ENCODE measurements around the gene FAM162A. TPM values are rescaled to one million over a fixed set of nuclear protein-coding genes. Genes with fewer than 3 reads are reported as not detected.

The FAM162A gene
- total RNA-seq, 1 donor from 2014 or later: 52.5 TPM

- Mint-ChIP-seq H3K9me3 (ENCODE audit: low read depth) (no peaks in the 10 kb centered on the region), H3K4me3 (ENCODE audit: low read depth) (no peak overlapping the region), H3K36me3 (ENCODE audit: insufficient read depth) (no peaks in the 10 kb centered on the region), H3K4me1 (ENCODE audit: low read depth) (peaks cover 37% of the 10 kb centered on the region), H3K27ac (peak overlapping the region; percentile 89), H3K27me3 (no peaks in the 10 kb centered on the region)
- no peak for TF ChIP-seq CTCF (IDR thresholded peaks at IDR 0.05; ENCODE audit: unreplicated experiment)
- no peak for DNase-seq (ENCODE audit: low spot score, unreplicated experiment)
Measured at GRCh38 chr3:122394173-122394572, 10.2 kb downstream of the FAM162A start.

DNA sequence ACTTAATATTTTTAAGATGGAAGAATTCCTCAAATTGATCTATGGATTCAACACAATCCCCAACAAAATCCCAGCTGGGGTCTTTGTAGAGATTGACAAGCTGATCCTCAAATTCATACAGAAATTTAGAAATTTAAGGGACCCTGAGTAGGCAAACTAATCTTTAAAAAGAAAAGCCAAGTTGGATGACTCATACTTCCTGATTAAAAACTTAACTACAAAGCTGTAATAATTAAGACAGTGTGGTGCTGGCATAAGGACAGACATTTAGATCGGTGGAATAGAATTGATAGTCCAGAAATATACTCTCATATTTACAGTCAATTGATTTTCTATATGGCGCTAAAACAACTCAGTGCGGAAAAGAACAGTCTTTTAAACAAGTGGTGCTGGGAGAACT is 11.6 kb downstream of the FAM162A start:
- DNase-seq (ENCODE audit: low spot score, unreplicated experiment): no peak
- peaks cover 35% of the 10 kb centered on the region for H3K4me1 Mint-ChIP-seq (ENCODE audit: low read depth)
- H3K27ac Mint-ChIP-seq: no peak overlapping the region
- no peak overlapping the region for H3K4me3 Mint-ChIP-seq (ENCODE audit: low read depth)
- H3K27me3 Mint-ChIP-seq: no peaks in the 10 kb centered on the region
- TF ChIP-seq CTCF (IDR thresholded peaks at IDR 0.05; ENCODE audit: unreplicated experiment): no peak
- H3K9me3 Mint-ChIP-seq (ENCODE audit: low read depth): no peaks in the 10 kb centered on the region
- H3K36me3 Mint-ChIP-seq (ENCODE audit: insufficient read depth): no peaks in the 10 kb centered on the region

DNA sequence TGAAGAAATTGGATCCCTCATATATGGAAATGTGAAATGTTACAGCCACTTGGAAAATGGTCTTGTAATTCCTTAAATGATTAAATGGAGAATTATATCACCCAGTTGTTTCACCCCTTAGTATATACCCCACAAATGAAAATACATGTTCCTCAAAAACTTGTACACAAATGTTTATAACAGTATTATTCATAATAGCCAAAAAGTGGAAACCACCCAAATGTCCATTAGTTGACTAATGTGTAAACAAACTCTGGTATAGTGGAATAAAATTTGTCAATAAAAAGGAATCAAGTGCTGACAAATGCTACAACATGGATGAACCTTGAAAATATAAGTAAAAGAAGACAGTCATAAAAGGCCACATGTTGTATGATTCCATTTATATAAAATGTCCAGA is 12.5 kb downstream of the FAM162A start:
- no peaks in the 10 kb centered on the region for H3K9me3 Mint-ChIP-seq (ENCODE audit: low read depth)
- H3K4me1 Mint-ChIP-seq (ENCODE audit: low read depth): peaks cover 34% of the 10 kb centered on the region
- H3K36me3 Mint-ChIP-seq (ENCODE audit: insufficient read depth): no peaks in the 10 kb centered on the region
- TF ChIP-seq CTCF (IDR thresholded peaks at IDR 0.05; ENCODE audit: unreplicated experiment): no peak
- no peak for DNase-seq (ENCODE audit: low spot score, unreplicated experiment)
- H3K4me3 Mint-ChIP-seq (ENCODE audit: low read depth): no peak overlapping the region
- H3K27ac Mint-ChIP-seq: no peak overlapping the region
- H3K27me3 Mint-ChIP-seq: no peaks in the 10 kb centered on the region

DNA sequence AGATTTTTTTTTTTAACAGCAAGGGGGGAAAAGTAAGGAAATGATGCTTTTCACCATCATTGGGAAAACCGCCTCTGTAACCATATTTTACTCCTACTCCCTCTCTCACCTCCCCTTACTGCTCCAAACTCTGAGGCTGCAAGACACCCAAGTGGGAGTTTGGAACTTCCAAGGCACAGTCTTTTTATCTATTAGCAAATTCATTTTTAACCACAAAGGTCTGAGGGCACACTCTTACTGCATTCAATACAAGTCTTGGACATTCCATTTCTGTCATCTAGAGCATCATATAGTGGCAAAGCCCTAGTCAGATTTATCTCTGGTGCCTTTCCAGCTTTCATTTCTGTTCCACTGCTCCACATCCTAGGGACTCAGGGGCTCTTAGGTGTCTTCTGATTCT is 13.2 kb downstream of the FAM162A start:
- H3K27ac Mint-ChIP-seq: peak overlapping the region; percentile 25
- no peak for TF ChIP-seq CTCF (IDR thresholded peaks at IDR 0.05; ENCODE audit: unreplicated experiment)
- H3K27me3 Mint-ChIP-seq: no peaks in the 10 kb centered on the region
- no peaks in the 10 kb centered on the region for H3K9me3 Mint-ChIP-seq (ENCODE audit: low read depth)
- peaks cover 27% of the 10 kb centered on the region for H3K4me1 Mint-ChIP-seq (ENCODE audit: low read depth)
- no peak for DNase-seq (ENCODE audit: low spot score, unreplicated experiment)
- no peaks in the 10 kb centered on the region for H3K36me3 Mint-ChIP-seq (ENCODE audit: insufficient read depth)
- no peak overlapping the region for H3K4me3 Mint-ChIP-seq (ENCODE audit: low read depth)

DNA sequence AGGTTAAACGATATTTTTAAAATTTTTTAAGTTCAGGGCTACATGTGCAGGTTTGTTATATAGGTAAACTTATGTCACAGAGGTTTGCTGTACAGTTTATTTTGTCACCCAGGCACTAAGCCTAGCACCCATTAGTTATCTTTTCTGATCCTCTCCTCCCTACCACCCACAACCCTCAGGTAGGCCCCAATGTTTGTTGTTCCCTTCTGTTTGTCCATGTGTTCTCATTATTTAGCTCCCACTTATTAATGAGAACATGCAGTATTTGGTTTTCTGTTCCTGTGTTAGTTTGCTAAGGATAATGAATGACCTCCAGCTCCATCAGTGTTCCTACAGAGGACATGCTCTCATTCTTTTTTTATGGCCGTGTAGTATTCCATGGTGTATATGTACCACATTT is 14.9 kb downstream of the FAM162A start:
- Mint-ChIP-seq H3K4me3 (ENCODE audit: low read depth) (no peak overlapping the region), H3K27me3 (no peaks in the 10 kb centered on the region), H3K4me1 (ENCODE audit: low read depth) (peaks cover 11% of the 10 kb centered on the region), H3K27ac (no peak overlapping the region), H3K9me3 (ENCODE audit: low read depth) (no peaks in the 10 kb centered on the region), H3K36me3 (ENCODE audit: insufficient read depth) (no peaks in the 10 kb centered on the region)
- no peak for TF ChIP-seq CTCF (IDR thresholded peaks at IDR 0.05; ENCODE audit: unreplicated experiment)
- DNase-seq (ENCODE audit: low spot score, unreplicated experiment): no peak

Data from progenitor cell of endocrine pancreas (in vitro differentiated cells).